AG04450 (cell line): ENCODE measurements around the gene PTPRT. TPM values are rescaled to one million over a fixed set of nuclear protein-coding genes. Genes with fewer than 3 reads are reported as not detected.

Experiments used
- CTCF ChIA-PET: fragments of 300-600, 350-600 bp; formaldehyde crosslinking; extraction: SDS; loops from one replicate; lab custom pipeline; 2022; ENCODE audit warnings: antibody characterized with exemption, inconsistent platforms; lab: Charles Lee
- POLR2A ChIA-PET: fragments of 350-600 bp; formaldehyde crosslinking; extraction: SDS; loops from one replicate; lab custom pipeline; 2021; ENCODE audit warnings: antibody characterized with exemption, inconsistent platforms; lab: Yijun Ruan, JAX
- DNase-seq: peaks from one replicate; pipeline ENCODE4 v3.0.0-alpha.2; 2011; ENCODE audit warnings: low read depth, low spot score
- H3K27ac ChIP-seq: one replicate; pipeline ENCODE4 v1.5.1; 2012; ENCODE audit warnings: low read depth, low read length, control low read depth
- H3K27me3 ChIP-seq: one replicate; pipeline ENCODE4 v1.6.0; 2012; ENCODE audit warnings: low read length; ENCODE audit not compliant: control insufficient read depth, insufficient read depth
- H3K4me3 ChIP-seq: 2 replicates; pipeline ENCODE4 v1.5.1; 2011; ENCODE audit warnings: mild to moderate bottlenecking, low read depth, low read length, control low read depth
- H3K9me3 ChIP-seq: 2 replicates; pipeline ENCODE4 v1.5.1; 2012; ENCODE audit warnings: low read length; ENCODE audit not compliant: control insufficient read depth, insufficient read depth
- CTCF ChIP-seq: IDR thresholded peaks from 2 replicates; pipeline ENCODE4 v1.5.1; 2011; ENCODE audit warnings: low read depth, low read length, control low read depth, inconsistent platforms
- polyA plus RNA-seq: library from polyadenylated mRNA; depleted of rRNA; stranded (reverse); fragments of >200 nt; gene quantifications from 2 replicates; pipeline ENCODE4 v1.2.3, GENCODE V29; 2011

PTPRT gene
- polyA plus RNA-seq, 1 experiment = not detected

- Histone ChIP-seq H3K27ac (no peak overlapping the region), H3K4me3 (no peak overlapping the region), H3K9me3 (peaks cover 49% of the 10 kb centered on the region), H3K27me3 (no peaks in the 10 kb centered on the region)
- no peak for DNase-seq
- POLR2A ChIA-PET = no interaction called here
- CTCF ChIA-PET = no interaction called here
- TF ChIP-seq CTCF = no peak
Measured at GRCh38 chr20:42053350-42053749, 1136.4 kb downstream of the PTPRT start.

DNA sequence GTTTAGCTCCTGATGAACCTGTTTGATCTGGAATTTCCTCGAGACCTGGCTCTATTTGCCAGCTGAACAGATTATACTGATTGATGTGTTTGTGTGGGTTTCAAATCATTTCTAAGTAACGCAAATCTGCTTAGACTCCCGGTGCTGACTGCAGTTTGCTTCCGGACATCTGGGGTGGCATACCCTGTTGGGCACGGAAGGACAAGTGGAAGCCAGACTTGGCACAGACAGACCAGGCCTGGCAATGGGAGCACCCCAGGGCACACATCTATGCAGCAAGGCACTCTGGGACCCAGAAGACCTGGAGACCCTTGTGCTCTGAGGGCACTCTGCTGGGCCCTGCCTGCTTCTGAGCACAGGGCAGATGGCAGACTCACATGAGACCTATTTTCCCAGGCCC lies 1137.8 kb downstream of the PTPRT start:
- Histone ChIP-seq H3K4me3 (no peak overlapping the region), H3K27ac (no peak overlapping the region), H3K9me3 (peaks cover 46% of the 10 kb centered on the region), H3K27me3 (no peaks in the 10 kb centered on the region)
- ChIA-PET CTCF (no interaction called here), POLR2A (no interaction called here)
- DNase-seq = no peak
- TF ChIP-seq CTCF = no peak

DNA sequence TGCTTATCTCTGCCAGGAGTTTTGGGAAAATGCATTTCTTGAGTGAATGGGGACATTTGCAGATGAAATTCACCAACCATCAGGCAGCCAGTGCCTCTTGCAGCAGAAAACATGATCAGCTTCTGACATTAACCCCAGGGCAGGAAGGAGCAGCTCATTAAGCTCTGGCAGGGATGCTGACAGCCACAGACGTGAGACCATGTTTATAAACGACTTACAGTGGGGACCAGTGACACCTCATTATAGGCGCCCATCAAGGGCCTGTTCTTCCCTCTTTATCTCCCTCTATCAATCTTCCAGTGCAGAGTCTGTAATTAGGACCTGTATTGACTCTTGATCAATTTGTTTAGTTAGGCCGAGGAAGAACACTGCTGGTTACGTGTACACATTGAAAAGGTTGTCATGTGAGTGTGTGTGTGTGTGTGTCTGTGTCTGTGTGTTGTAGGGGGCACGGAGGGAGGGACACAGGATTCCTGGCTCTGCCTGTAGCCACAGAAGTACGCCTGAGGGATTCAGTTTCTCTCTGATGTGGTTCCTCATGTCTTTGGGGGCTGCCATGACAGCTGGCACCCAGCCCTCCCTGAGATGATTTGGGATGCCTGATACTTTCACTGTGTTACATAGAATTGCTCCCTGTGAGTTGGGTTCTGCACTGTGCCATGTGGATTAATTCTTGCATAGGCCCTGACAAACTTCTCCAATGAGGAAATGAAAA lies 1143.2 kb downstream of the PTPRT start:
- Histone ChIP-seq H3K27ac (no peak overlapping the region), H3K4me3 (no peak overlapping the region), H3K27me3 (no peaks in the 10 kb centered on the region), H3K9me3 (peaks cover 32% of the 10 kb centered on the region; the same call in 1 of the 2 replicates)
- no peak for DNase-seq
- ChIA-PET POLR2A (no interaction called here), CTCF (no interaction called here)
- no peak for TF ChIP-seq CTCF

GRCh38 chr20:42043921-42044320 lies 1145.8 kb downstream of the PTPRT start:
- peaks cover 22% of the 10 kb centered on the region; the same call in 1 of the 2 replicates for H3K9me3 ChIP-seq
- DNase-seq = no peak
- TF ChIP-seq CTCF = no peak
- ChIA-PET CTCF (no interaction called here), POLR2A (no interaction called here)
- H3K4me3 ChIP-seq = no peak overlapping the region
- no peak overlapping the region for H3K27ac ChIP-seq
- no peaks in the 10 kb centered on the region for H3K27me3 ChIP-seq

- ChIA-PET CTCF (no interaction called here), POLR2A (no interaction called here)
- Histone ChIP-seq H3K4me3 (no peak overlapping the region), H3K27me3 (no peaks in the 10 kb centered on the region), H3K27ac (no peak overlapping the region), H3K9me3 (peaks cover 15% of the 10 kb centered on the region; the same call in 1 of the 2 replicates)
- no peak for TF ChIP-seq CTCF
- no peak for DNase-seq
Measured at GRCh38 chr20:42041000-42041565, 1148.6 kb downstream of the PTPRT start.
